GM12892 (cell line): ENCODE data around the gene CHD5.
"Not testable (repeated sequence)": the region's sequence is repeated elsewhere in the genome, so short reads cannot be mapped to it uniquely, and the experiment has no call there.

Experiments used
- DNase-seq: peaks from one replicate; pipeline ENCODE4 v3.0.0; 2011; ENCODE audit not compliant: insufficient read length
- FAIRE-seq: peaks from 2 replicates; lab custom pipeline; 2011; peaks lifted over from hg19 to GRCh38; lab: Jason Lieb, UNC
- POLR2A ChIP-seq: IDR thresholded peaks from 2 replicates; pipeline ENCODE4 v1.6.1; 2011; ENCODE audit warnings: low read depth, low read length, control low read depth
- POLR2AphosphoS5 ChIP-seq: IDR thresholded peaks from 2 replicates; pipeline ENCODE4 v1.6.1; 2011; ENCODE audit warnings: low read depth, low read length, control low read depth
- TAF1 ChIP-seq: IDR thresholded peaks from 2 replicates; pipeline ENCODE4 v1.6.1; 2011; ENCODE audit warnings: low read depth, mild to moderate bottlenecking, control low read depth, low read length, borderline replicate concordance

CHD5 gene

DNA sequence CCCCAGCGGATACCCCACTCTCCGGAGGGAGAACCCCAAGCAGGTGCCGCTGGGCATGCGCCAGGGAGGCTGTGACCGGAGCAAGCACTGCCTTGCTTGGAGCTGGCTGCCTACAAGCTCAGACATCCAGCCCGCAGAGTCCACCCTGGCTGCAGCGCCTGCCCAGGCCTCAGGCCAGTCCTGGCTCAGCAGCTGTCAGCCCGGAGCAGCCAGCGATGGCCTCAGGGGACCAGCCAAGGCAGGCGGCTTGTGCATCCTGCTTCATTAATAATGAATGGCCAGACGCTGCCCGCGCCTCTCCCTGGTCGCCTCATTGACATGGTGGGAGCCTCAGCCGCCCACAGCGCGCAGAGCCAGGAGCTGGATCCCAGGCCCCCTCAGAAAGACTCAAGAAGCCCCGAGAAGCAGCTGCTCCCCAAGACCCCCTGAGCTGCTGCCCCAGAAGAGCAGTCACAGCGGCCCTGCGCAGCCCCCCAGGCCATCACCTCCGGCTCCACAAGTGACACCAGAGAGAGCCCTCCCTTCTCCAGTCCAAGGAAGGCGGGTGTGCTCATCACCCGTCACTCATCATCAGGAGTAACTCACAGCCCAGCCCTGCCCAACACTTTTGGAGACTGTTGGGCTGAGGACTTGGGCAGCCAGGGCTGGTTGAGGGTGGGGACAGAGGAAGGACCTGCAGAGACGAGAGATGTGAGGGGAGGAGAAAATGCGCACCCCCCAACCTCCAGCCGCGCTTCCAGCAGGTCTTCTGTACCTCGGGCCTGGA is 114.8 kb downstream of the CHD5 start:
- no peak for FAIRE-seq
- TF ChIP-seq POLR2A (no peak), TAF1 (no peak), POLR2AphosphoS5 (no peak)
- DNase-seq, result no peak

DNA sequence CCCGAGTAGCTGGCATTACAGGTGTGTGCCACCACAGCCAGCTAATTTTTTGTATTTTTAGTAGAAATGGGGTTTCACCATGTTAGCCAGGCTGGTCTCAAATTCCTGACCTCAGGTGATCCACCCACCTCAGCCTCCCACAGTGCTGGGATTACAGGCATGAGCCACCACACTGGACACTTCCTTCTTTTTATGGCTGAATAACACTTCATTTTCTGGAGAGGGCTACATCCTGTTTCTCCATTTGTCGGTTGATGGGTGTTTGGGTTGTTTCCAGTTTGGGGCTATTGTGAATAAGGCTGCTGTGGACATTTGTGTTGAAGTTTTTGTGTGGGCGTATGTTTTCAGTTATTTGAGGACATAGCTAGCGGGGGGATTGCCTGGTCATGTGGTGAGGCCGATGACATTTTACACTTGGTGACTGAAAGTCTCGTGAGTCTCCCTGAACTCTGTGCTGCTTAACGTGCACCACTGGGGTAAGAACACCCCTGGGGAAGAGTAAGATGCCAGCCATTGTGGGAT is 116.5 kb downstream of the CHD5 start:
- not testable (repeated sequence) for FAIRE-seq, DNase-seq

DNA sequence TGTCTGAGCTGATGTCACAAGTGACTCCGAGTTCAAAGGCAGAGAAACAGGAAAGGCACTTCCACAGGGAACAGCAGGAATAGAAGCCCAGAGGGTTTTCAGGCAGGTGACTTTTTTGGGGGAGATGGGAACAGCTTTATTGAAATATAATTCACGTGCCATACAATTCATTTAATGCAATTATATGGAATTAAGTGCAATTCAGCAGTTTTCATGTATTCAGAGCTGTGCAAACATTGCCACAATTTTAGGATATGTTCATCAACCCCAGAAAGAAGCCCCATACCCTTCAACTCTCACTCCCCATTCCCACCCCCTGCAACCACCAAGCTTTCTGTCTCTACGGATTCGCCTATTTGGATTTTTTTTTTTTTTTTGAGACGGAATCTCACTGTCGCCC is 117.5 kb downstream of the CHD5 start:
- FAIRE-seq (no peak), DNase-seq (no peak)
- TF ChIP-seq POLR2A, result no peak
- no peak for TF ChIP-seq POLR2AphosphoS5
- no peak for TF ChIP-seq TAF1

DNA sequence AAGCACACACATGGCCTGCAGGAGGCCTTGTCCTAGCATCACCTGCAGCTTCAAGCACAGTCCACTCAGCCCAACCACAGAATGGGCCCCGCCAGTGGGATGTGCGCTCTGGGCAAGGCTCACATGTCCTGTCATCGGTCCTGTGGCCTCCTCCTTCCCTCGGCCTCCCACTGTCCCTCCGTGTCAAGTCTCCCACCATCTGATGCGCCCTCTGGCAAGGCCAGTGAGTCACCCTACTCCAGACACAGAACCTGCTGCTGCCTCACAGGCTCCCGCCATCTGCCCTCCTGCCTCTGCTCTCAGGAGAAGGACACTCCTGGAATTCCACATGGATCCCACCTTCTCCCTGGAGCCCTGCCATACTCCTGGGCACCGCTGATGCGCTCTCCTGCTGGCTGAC is 120.3 kb downstream of the CHD5 start:
- no peak for DNase-seq
- FAIRE-seq, result no peak
- TF ChIP-seq POLR2AphosphoS5, result no peak
- TF ChIP-seq TAF1, result no peak
- TF ChIP-seq POLR2A, result no peak

DNA sequence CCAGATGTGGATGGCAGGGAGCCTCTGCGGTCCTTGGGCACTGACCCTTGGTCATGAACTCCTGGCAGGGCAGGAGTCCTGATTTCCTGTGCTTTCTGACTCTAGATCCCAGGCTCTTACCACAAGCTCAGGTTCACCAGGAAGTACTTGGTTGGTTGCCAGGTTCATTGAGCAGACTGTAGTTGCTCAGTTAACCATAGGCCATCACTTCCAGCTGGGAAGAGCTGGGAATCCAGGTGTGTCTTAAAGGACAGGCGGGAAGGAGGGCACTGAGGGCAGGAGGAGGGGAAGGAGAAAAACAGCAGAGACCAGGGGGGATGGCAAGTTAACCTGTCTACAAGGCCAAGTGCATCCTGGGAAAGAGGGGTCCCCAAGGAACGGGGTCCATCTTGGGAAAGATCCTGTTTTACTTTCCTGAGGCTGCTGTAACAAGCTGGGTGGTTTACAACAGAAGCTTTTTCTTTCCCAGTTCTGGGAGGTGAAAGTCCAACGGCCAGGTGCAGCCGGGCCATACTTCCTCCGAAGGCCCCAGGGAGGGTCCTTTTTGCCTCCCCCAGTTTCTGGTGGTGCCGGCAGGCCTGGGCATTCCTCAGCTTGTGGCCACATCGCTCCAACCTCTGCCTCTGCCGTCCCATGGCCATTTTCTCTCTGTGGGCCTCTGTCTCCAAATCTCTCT is 122.8 kb downstream of the CHD5 start:
- no peak for FAIRE-seq
- TF ChIP-seq POLR2A (no peak), POLR2AphosphoS5 (no peak), TAF1 (no peak)
- no peak for DNase-seq

- FAIRE-seq (no peak), DNase-seq (no peak)
- TF ChIP-seq TAF1, result no peak
- TF ChIP-seq POLR2AphosphoS5, result no peak
- TF ChIP-seq POLR2A, result no peak
These were observed 123.6 kb downstream of the CHD5 start for GRCh38 chr1:6056572-6056948.

DNA sequence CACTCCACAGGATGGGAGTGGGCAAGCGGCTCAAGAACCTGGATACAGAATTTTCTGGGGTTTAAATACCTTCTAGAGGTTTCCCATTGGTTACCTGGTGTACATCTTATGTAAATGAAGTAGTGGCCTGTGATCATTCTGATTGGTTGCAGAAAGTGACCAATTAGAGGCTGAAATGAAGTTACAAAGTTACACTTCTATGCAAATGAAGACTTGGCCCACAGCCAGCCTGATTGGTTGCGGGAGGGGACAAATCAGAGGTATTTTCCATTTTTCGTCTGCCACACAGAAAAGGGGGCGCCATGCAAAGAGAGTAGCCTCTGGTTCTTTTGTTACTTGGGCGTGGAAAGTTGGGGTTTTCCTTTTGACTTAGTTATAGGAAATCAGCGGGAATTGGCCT is 125.5 kb downstream of the CHD5 start:
- no peak for FAIRE-seq
- no peak for DNase-seq
- TF ChIP-seq POLR2A (no peak), TAF1 (no peak), POLR2AphosphoS5 (no peak)

- DNase-seq, result no peak
- TF ChIP-seq TAF1 (no peak), POLR2AphosphoS5 (no peak), POLR2A (no peak)
These were observed 126.9 kb downstream of the CHD5 start for GRCh38 chr1:6053206-6053546.

DNA sequence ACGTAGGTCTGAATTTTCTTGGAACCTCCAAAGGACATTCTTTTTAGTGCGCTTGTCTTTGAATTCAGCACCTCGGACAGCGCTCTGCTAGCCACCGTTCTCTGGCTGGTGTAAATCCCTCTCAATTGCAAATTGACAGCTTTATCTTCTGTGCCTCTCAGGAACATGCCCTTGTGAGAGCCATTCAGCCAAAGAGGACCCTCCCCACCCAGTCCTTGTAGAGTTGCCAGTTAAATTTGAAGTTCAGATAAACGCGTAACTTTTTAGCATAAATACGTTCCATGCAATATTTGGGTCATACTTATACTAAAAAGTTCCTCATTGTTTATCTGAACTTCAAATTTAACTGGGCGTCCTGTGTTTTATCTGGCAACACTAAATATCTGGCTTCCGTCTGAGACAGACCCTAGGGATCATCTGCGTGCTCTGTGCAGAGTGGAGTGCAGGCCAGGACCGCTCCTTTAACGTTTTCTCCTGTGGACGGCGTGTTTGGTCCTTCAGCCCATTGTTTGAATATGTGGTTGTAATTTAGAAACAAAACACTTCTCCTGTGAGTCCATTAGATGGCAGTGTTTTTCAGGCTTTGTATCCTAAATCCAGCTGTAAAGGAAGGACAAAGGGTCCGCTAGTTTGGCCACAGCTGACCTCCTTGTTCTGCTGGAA is 127.4 kb downstream of the CHD5 start:
- FAIRE-seq (no peak), DNase-seq (no peak)
- TF ChIP-seq POLR2A (no peak), TAF1 (no peak), POLR2AphosphoS5 (no peak)

More at GRCh38 chr1:6053206-6053546, 126.9 kb downstream of the CHD5 start:
- FAIRE-seq, result no peak
